HFFc6 (cell line): ENCODE measurements around the gene SSBP3. TPM values are rescaled to one million over a fixed set of nuclear protein-coding genes. Genes with fewer than 3 reads are reported as not detected.

Experiments used
- DNase-seq: peaks from one replicate; pipeline ENCODE4 v3.0.0-alpha.2; 2018
- H3K27ac Mint-ChIP-seq: 2 replicates; pipeline ENCODE4 v1.8.0; 2020; ENCODE audit warnings: mild to moderate bottlenecking, mixed read lengths
- H3K27me3 Mint-ChIP-seq: 2 replicates; pipeline ENCODE4 v1.8.0; 2021; ENCODE audit warnings: mild to moderate bottlenecking, moderate library complexity, mixed read lengths; ENCODE audit not compliant: insufficient read depth
- H3K36me3 Mint-ChIP-seq: 2 replicates; pipeline ENCODE4 v1.8.0; 2021; ENCODE audit warnings: low read depth, mixed read lengths
- H3K4me1 Mint-ChIP-seq: 2 replicates; pipeline ENCODE4 v1.8.0; 2020; ENCODE audit warnings: low read depth, mixed read lengths
- H3K4me3 Mint-ChIP-seq: 2 replicates; pipeline ENCODE4 v1.8.0; 2020; ENCODE audit warnings: mild to moderate bottlenecking, moderate library complexity, mixed read lengths
- H3K9me3 Mint-ChIP-seq: 2 replicates; pipeline ENCODE4 v1.8.0; 2020; ENCODE audit warnings: mild to moderate bottlenecking, mixed read lengths
- CTCF ChIP-seq: fragments of 200-600 bp; sonication (generic); IDR thresholded peaks from 2 replicates; pipeline ENCODE4 v1.5.0; 2021; ENCODE audit warnings: antibody characterized with exemption, mild to moderate bottlenecking
- total RNA-seq, 6 experiments: library from RNA; stranded (reverse); fragmentation: NEBNext Ultra II Directional; extraction: Animal tissue kit (Norgen Biotek cat#: 25700); gene quantifications; 2 replicates in 1 of 6; 3 replicates in 5 of 6; pipeline ENCODE4 v1.2.3, GENCODE V29; 2021

SSBP3 gene
- total RNA-seq, 6 experiments from 2014 or later, result 42.3 to 72.2 (median 58.1) TPM

DNA sequence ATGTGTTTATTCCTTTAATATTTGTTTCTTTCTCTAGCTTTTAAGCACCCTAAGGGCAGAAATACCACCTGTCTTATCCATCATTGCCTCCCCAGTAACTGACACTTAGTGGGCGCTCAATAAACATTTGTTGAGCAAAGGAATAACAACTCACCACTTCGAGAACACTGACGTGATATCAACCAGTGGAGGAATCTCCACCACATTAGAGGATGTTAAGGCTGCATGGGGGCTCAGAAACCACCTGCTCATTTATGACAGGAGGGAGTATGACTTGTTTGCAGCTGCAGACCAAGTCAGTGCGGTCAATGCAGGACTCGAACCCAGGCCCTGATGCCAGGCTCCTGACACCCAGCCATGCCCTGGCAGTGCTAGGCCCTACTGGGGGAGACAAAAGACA lies 103.6 kb downstream of the SSBP3 start:
- Mint-ChIP-seq H3K27ac (no peak overlapping the region), H3K36me3 (0 out of 2 replicates have a peak, but pooled peaks cover 6% of the 10 kb centered on the region), H3K4me3 (no peak overlapping the region), H3K4me1 (peaks cover 13% of the 10 kb centered on the region), H3K27me3 (no peaks in the 10 kb centered on the region; the same call in 1 of the 2 replicates), H3K9me3 (no peaks in the 10 kb centered on the region)
- DNase-seq, result no peak
- no peak for TF ChIP-seq CTCF

- TF ChIP-seq CTCF, result no peak
- Mint-ChIP-seq H3K27ac (no peak overlapping the region), H3K36me3 (no peaks in the 10 kb centered on the region), H3K4me3 (no peak overlapping the region), H3K27me3 (peaks cover 1% of the 10 kb centered on the region; the same call in 1 of the 2 replicates), H3K4me1 (peaks cover 18% of the 10 kb centered on the region), H3K9me3 (no peaks in the 10 kb centered on the region)
- DNase-seq, result no peak
Measured at GRCh38 chr1:54301497-54301896, 104.7 kb downstream of the SSBP3 start.

GRCh38 chr1:54300401-54300800 lies 105.8 kb downstream of the SSBP3 start:
- TF ChIP-seq CTCF, result no peak
- Mint-ChIP-seq H3K4me1 (peaks cover 23% of the 10 kb centered on the region), H3K27me3 (peaks cover 1% of the 10 kb centered on the region; the same call in 1 of the 2 replicates), H3K4me3 (no peak overlapping the region), H3K36me3 (no peaks in the 10 kb centered on the region), H3K9me3 (no peaks in the 10 kb centered on the region), H3K27ac (no peak overlapping the region; the same call in 1 of the 2 replicates)
- DNase-seq, result no peak

DNA sequence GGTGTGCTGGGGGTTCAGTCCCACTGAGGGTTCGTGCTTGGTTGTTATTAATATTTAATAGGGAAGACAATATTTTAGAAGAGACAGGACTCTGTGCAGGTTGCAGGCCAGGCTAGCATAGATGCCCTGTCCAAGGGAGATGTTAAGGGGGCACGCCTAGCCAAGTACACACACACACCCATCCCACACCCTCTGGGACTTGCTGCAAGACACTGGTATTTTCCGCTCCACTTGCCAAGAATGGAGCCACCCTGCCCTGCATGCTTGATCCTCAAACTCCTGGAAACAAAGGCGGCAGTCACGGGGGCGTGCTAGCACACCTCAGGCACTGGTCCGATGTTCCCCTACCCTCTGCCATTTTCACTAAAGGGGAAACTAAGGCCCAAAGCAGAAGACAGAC lies 107.2 kb downstream of the SSBP3 start:
- Mint-ChIP-seq H3K4me1 (peaks cover 37% of the 10 kb centered on the region), H3K27ac (no peak overlapping the region), H3K36me3 (no peaks in the 10 kb centered on the region), H3K4me3 (no peak overlapping the region), H3K9me3 (no peaks in the 10 kb centered on the region), H3K27me3 (peaks cover 1% of the 10 kb centered on the region; the same call in 1 of the 2 replicates)
- TF ChIP-seq CTCF, result no peak
- no peak for DNase-seq

GRCh38 chr1:54298284-54299033 lies 107.7 kb downstream of the SSBP3 start:
- peaks cover 1% of the 10 kb centered on the region; the same call in 1 of the 2 replicates for H3K27me3 Mint-ChIP-seq
- peaks cover 41% of the 10 kb centered on the region for H3K4me1 Mint-ChIP-seq
- H3K4me3 Mint-ChIP-seq, result no peak overlapping the region
- H3K27ac Mint-ChIP-seq, result no peak overlapping the region
- no peak for DNase-seq
- no peaks in the 10 kb centered on the region for H3K9me3 Mint-ChIP-seq
- no peaks in the 10 kb centered on the region for H3K36me3 Mint-ChIP-seq
- no peak for TF ChIP-seq CTCF
